COLO829 (cell line): Measurements from ENCODE around the gene KDM3B.
A peak's percentile ranks its signal among the peaks of the same experiment; 100 is the strongest.
"Not testable (repeated sequence)": the region's sequence is repeated elsewhere in the genome, so short reads cannot be mapped to it uniquely, and the experiment has no call there.

Source experiments
- DNase-seq: peaks from one replicate; pipeline ENCODE4 v3.0.0; 2012; ENCODE audit warnings: low spot score

Gene KDM3B

GRCh38 chr5:138352071-138352721 is at the start of gene KDM3B:
Gene KDM3B (plus strand): TSS chr5:138352685. CDS start chr5:138352796, 111 bp downstream.
- peak; percentile 77 for DNase-seq

- no peak for DNase-seq
Measured at GRCh38 chr5:138303372-138303771, 49.1 kb upstream of the KDM3B start.

GRCh38 chr5:138305797-138306196 is 46.7 kb upstream of the KDM3B start:
- DNase-seq, result no peak

GRCh38 chr5:138315751-138316278 is 36.7 kb upstream of the KDM3B start:
- no peak for DNase-seq

GRCh38 chr5:138316355-138316754 is 36.1 kb upstream of the KDM3B start:
- DNase-seq, result no peak

GRCh38 chr5:138318211-138318610 is 34.3 kb upstream of the KDM3B start:
- not testable (repeated sequence) for DNase-seq

GRCh38 chr5:138330813-138331448 is 21.6 kb upstream of the KDM3B start:
- DNase-seq, result no peak

- DNase-seq, result peak; percentile 93
Measured at GRCh38 chr5:138331449-138332368, 20.8 kb upstream of the KDM3B start, which contains the start of gene CDC25C. Gene CDC25C (minus strand): TSS chr5:138331804. CDS start chr5:138331180, 624 bp downstream.

- no peak for DNase-seq
Measured at GRCh38 chr5:138334867-138335447, 17.5 kb upstream of the KDM3B start.

GRCh38 chr5:138336952-138337684 is 15.4 kb upstream of the KDM3B start:
- peak; percentile 66 for DNase-seq

GRCh38 chr5:138337685-138338410 is 14.6 kb upstream of the KDM3B start, which contains the start of gene FAM53C:
Gene FAM53C (plus strand): TSS chr5:138338266. CDS start chr5:138341336, 3,070 bp downstream.
- peak; percentile 81 for DNase-seq

GRCh38 chr5:138338411-138339090 is 13.9 kb upstream of the KDM3B start:
- no peak for DNase-seq

GRCh38 chr5:138339091-138339456 is 13.4 kb upstream of the KDM3B start:
- DNase-seq, result no peak

- no peak for DNase-seq
Measured at GRCh38 chr5:138339464-138339863, 13.0 kb upstream of the KDM3B start.

- no peak for DNase-seq
Measured at GRCh38 chr5:138340008-138340407, 12.5 kb upstream of the KDM3B start.

- DNase-seq, result no peak
Measured at GRCh38 chr5:138344887-138345622, 7.4 kb upstream of the KDM3B start.

- no peak for DNase-seq
Measured at GRCh38 chr5:138346889-138347288, 5.6 kb upstream of the KDM3B start.

GRCh38 chr5:138349852-138350562 is 2.5 kb upstream of the KDM3B start:
- no peak for DNase-seq

GRCh38 chr5:138350563-138350890 is 2.0 kb upstream of the KDM3B start:
- no peak for DNase-seq
